Cardiac muscle cell (in vitro differentiated cells and primary cell): Measurements from ENCODE around the gene NR1I2. TPM values are rescaled to one million over a fixed set of nuclear protein-coding genes. Genes with fewer than 3 reads are reported as not detected.

Experiments
- DNase-seq, 2 donors: peaks; one replicate each; pipeline versions ENCODE4 v3.0.0 to v3.0.0-alpha.2; 2010 to 2017; ENCODE audit warnings: low read depth in 1 of 2, low spot score in 1 of 2
- H3K27ac ChIP-seq: fragments of 200-600 bp; sonication (generic); 2 replicates; pipeline ENCODE4 v1.5.1; 2016
- H3K27me3 ChIP-seq: fragments of 200-600 bp; sonication (generic); 2 replicates; pipeline ENCODE4 v1.6.0; 2016; ENCODE audit warnings: control low read depth
- H3K36me3 ChIP-seq: fragments of 200-600 bp; sonication (generic); 2 replicates; pipeline ENCODE4 v1.5.1; 2016; ENCODE audit warnings: control low read depth
- H3K4me1 ChIP-seq: fragments of 200-600 bp; sonication (generic); 2 replicates; pipeline ENCODE4 v1.8.1; 2017; ENCODE audit warnings: low read depth, mild to moderate bottlenecking, mixed run types
- H3K4me3 ChIP-seq: fragments of 200-600 bp; sonication (generic); 2 replicates; pipeline ENCODE4 v1.5.1; 2016; ENCODE audit warnings: mild to moderate bottlenecking
- H3K9me3 ChIP-seq: fragments of 200-600 bp; sonication (generic); 2 replicates; pipeline ENCODE4 v1.5.1; 2017; ENCODE audit warnings: low read depth, mild to moderate bottlenecking, control low read depth
- CTCF ChIP-seq: IDR thresholded peaks from 2 replicates; pipeline ENCODE4 v1.5.1; 2012; ENCODE audit warnings: low read depth, mild to moderate bottlenecking, low read length
- polyA plus RNA-seq: library from polyadenylated mRNA; unstranded; fragments of >200 nt; fragmentation: Nextera tagmentation; extraction: Ambion mirVana; gene quantifications from 2 replicates; pipeline ENCODE4 v1.2.1, GENCODE V29; 2016
- total RNA-seq: library from RNA; depleted of rRNA; stranded (reverse); fragments of >200 nt; gene quantifications from 2 replicates; pipeline ENCODE4 v1.2.3, GENCODE V29; 2016

The NR1I2 gene
- total RNA-seq (0.06 TPM in 1 of 2 replicates, not detected in the other), polyA plus RNA-seq (not detected in 2 replicates)

- no peak for DNase-seq
- Histone ChIP-seq H3K27me3 (no peaks in the 10 kb centered on the region), H3K9me3 (no peaks in the 10 kb centered on the region), H3K4me3 (no peak within 1 kb of the TSS), H3K27ac (no peak within 1 kb of the TSS), H3K36me3 (no peaks in the 10 kb centered on the region), H3K4me1 (no peaks in the 10 kb centered on the region)
- no peak for TF ChIP-seq CTCF
Measured at GRCh38 chr3:119781330-119782198, at the start of gene NR1I2. Gene NR1I2, plus strand, starts transcription at chr3:119782101.

GRCh38 chr3:119733812-119734211, 48.1 kb upstream of the NR1I2 start:
- H3K36me3 ChIP-seq = no peaks in the 10 kb centered on the region
- no peak for TF ChIP-seq CTCF
- H3K27me3 ChIP-seq = no peaks in the 10 kb centered on the region
- H3K27ac ChIP-seq = no peak overlapping the region
- no peaks in the 10 kb centered on the region for H3K9me3 ChIP-seq
- no peak for DNase-seq
- H3K4me1 ChIP-seq = no peaks in the 10 kb centered on the region
- no peak overlapping the region for H3K4me3 ChIP-seq

- Histone ChIP-seq H3K9me3 (no peaks in the 10 kb centered on the region), H3K4me3 (no peak overlapping the region), H3K4me1 (no peaks in the 10 kb centered on the region), H3K27ac (no peak overlapping the region), H3K36me3 (no peaks in the 10 kb centered on the region), H3K27me3 (no peaks in the 10 kb centered on the region)
- DNase-seq = no peak
- TF ChIP-seq CTCF = no peak
Measured at GRCh38 chr3:119738741-119739140, 43.2 kb upstream of the NR1I2 start.

GRCh38 chr3:119741657-119742590, 40.0 kb upstream of the NR1I2 start:
- no peak for DNase-seq
- H3K9me3 ChIP-seq = no peaks in the 10 kb centered on the region
- no peaks in the 10 kb centered on the region for H3K27me3 ChIP-seq
- no peak overlapping the region for H3K4me3 ChIP-seq
- TF ChIP-seq CTCF = no peak
- no peaks in the 10 kb centered on the region for H3K36me3 ChIP-seq
- H3K27ac ChIP-seq = no peak overlapping the region
- no peaks in the 10 kb centered on the region for H3K4me1 ChIP-seq

GRCh38 chr3:119743921-119744320, 38.0 kb upstream of the NR1I2 start:
- no peak for TF ChIP-seq CTCF
- DNase-seq = no peak
- H3K36me3 ChIP-seq = no peaks in the 10 kb centered on the region
- H3K9me3 ChIP-seq = no peaks in the 10 kb centered on the region
- H3K4me3 ChIP-seq = no peak overlapping the region
- no peaks in the 10 kb centered on the region for H3K27me3 ChIP-seq
- H3K4me1 ChIP-seq = no peaks in the 10 kb centered on the region
- H3K27ac ChIP-seq = no peak overlapping the region
